Stimulated activated CD8-positive, alpha-beta memory T cell treated with anti-CD3 and anti-CD28 coated beads, Interleukin-7, amount 100 ng/mL, for 1 hour (primary cell): ENCODE data around the gene TBX5.
"Not testable (repeated sequence)": the region's sequence is repeated elsewhere in the genome, so short reads cannot be mapped to it uniquely, and the experiment has no call there.

ENCODE experiments used
- DNase-seq, 2 donors: peaks; one replicate each; pipeline ENCODE4 v3.0.0-alpha.2; 2020; ENCODE audit warnings: low read depth in 2 of 2

Gene TBX5

DNA sequence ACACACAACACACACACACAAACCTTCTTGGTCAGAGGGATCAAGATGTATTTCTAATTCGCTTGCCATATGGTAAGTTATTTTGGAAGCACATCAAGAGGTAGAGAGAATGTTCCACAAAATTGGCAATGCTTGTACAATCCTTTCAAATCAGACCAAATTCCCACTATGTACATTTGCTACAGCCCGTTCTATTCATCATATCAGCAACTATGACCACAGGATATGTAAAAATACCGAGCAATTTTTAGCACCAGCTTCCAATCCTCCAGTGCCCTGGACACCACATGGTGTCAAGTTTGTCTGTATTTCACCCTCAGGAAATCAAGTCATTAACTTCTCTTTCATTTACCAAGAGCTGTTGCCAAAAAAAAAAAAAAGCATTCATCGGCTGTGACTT, 21.2 kb downstream of the TBX5 start:
- no peak for DNase-seq

DNA sequence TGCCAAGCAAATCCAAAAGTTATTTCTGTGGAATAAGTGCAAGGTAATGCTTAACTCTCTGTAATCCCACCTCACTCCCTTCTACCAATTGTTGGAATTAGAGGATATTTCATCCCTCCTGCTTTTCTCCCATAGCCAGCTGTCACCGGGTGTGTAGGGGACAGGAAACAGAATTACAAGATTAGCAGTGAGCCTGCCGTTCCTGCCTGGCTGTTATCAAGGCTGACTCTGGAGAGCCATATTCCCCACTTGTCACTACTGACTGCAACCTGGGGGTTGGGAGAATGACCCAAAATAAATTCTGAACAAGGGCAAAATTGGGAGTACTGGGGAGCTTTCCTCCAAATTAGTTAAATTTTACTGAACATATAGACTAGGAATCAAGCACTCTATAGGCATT, 24.8 kb downstream of the TBX5 start:
- DNase-seq, result no peak

DNA sequence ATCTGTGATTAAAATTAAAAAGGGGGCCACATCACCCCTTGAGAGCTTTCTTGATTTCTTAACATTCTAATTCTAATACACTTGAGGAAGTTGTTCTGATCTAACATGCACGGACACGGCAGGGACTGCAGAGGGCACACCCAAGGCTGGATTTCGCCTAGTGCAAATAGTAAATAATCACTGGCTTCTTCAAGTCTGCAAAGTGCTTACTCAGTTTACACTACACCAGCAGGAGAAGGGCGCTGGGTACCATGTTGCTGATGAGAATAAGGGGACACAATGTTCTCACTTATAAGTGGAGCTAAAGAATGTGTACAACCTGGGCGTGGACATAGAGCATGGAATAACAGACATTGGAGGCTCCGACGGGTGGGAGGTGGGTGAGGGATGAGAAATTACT, 34.2 kb downstream of the TBX5 start:
- DNase-seq, result no peak

DNA sequence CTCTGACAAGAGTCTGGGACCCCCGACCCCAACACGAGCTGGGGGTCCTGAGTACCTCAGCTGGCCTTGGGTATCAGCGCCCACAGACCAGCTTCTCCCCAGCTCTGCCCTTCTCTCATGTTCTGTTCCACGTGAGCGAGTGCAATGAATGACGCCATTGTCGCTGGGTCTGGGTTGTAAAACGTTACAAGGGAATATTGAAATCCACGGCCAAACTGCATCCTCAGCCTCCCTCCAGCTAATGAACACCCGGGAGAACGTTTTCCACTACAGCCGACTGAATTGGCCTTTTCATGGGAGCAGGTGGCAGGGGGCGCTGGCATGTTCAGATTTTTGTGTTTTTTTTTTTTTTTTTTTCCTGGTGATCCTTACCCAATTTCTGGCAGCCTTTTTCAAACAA, 34.7 kb downstream of the TBX5 start:
- DNase-seq, result no peak

DNA sequence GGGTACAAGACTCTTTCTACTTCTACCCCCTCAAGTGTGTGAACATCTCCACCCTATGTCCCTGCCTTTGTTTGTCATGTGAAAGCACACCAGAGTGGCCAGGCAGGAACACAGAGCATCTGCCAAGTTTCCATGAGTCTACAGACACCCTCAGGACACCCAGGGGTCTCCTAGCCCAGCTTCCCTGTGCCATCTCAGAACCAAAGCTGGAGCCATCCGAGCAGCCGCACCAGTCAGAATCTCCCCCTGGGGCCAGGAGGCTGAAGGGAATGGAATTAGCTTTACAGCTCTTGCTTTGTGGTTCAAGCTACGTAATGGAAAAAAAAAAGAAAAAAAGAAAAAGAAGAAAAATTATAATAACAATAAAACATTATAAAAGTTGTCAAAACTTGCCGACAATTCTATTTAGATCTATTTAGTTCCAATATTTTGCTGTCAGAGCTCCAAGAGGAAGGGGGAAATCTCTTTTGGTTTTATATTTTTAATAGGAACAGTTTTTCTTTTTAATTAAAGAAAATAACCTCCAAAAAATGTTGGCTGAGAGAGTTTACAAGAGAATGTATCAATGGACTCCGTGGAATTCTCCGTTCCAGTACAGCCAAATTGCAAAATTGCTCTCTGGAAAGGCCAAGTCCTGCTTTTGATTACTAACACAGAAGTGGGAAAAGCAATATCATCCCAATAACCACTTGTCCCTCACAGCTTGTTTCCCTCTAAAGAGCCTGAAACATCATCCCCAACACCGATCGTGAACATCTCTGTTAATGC, 37.1 kb downstream of the TBX5 start:
- DNase-seq, result no peak

DNA sequence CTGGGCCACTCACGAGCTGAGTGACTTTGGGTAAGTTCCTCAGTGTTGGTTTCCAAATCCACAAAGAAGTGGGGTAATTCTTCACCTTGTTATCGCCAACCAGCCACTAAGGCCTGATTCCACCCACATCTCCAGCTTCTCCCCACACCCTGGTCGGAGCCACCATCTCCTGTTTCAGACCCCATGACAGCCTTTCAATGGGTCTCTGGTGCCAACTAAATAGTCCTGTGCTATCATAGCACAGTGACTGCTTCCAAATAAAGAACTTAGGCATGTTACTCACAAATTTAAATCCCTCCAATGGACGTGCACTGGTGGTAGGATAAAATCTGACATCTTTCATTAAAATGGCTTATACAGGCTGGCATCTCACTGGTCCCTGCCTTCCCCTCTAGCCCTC, 44.0 kb downstream of the TBX5 start:
- no peak for DNase-seq

DNA sequence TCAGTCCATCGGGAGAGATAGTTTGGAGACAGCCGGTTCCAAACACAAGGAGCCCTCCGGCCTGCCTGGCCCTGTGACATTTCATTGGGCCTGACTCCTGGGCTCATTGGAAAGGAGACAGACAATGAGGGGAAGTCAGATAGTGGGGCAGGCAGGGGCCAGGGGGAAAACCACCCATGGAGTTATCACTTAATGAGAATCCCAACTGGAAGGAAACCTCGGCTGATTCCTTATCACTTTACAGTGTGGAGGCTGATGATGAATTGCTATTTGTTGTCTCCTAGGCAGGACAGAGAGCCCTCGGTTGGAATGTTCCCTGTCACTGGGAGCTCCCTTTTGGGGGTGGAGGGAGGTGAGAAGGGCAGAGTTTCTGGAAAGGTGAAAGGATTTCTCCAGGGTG, 44.4 kb downstream of the TBX5 start:
- no peak for DNase-seq

DNA sequence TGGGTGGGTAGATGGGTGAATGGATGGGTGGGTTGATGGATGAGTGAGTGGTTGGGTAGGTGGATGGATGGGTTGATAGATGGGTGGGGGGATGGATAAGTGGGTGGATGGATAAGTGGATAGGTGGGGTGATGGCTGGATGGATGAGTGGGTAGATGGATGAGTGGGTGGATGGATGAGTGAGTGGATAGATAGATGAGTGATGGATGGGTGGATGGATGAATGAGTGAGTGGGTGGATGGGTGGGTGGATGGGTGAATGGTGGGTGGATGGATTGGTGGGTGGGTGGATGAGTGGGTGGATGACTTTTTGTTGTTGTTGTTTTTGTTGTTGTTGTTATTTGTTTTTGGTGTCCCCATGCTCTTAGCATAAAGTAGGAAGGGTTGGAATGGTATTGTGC, 45.5 kb downstream of the TBX5 start:
- DNase-seq, result no peak

DNA sequence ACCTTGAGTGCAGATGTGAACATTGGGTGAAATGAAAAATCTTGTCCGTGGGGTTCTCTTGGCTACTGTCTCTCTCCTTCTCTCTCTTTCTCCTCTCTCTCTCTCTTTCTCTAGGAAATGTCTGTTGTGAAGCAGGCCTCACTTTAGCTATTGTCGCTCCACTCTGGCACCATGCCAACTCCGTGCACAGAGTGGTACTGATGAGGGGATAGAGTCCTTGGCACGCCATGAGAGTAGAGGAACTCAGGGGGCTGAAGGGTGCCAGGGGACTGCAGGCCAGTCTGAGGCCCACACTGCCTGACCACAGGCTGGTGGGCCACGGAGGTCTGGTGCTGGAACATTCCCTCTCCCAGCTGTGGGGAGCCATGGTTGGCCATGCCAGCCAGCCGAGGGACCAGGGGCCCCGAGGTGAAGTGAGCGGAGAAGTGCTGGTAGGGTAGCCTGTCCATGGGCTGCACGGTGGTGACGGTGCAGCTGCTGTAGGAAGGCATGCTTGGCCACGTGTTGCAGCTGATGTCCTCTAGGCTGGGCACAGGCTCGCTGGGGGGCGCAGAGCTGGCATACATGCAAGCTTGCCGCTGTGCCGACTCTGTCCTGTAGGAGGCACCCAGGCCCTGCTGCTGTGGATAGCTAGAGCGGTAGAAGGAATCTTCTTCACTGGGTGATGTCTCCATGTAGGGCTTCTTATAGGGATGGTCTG, 50.4 kb downstream of the TBX5 start:
- no peak for DNase-seq

DNA sequence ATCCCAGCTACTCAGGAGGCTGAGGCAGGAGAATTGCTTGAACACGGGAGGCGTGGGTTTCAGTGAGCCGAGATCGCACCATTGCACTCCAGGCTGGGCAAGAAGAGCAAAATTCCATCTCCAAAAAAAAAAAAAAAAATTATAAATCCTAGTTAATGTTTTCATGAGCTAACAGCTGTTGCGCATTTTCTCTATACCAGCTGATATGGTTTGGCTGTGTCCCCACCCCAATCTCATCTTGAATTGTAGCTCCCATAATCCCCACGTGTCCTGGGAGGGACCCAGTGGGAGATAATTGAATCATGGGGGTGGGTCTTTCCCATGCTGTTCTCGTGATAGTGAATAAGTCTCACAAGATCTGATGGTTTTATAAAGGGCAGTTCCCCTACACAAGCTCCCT, 56.7 kb downstream of the TBX5 start:
- DNase-seq, result not testable (repeated sequence)

DNA sequence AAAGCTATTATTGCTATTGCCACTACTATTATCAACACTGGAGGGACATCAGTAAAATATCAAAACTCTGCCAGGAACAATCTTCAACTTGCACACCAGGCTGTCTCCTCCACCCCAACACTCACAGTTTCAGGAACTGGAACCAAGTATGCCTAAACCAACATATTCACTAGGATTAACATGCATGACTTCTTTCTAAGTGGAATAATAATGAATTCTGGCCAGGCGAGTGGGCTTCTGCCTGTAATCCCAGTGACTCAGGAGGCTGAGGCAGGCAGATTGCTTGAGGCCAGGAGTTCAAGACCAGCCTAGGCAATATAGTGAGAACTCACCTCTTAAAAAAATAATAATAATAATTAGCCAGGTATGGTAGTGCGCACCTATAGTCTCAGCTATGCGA, 58.1 kb downstream of the TBX5 start:
- no peak for DNase-seq

DNA sequence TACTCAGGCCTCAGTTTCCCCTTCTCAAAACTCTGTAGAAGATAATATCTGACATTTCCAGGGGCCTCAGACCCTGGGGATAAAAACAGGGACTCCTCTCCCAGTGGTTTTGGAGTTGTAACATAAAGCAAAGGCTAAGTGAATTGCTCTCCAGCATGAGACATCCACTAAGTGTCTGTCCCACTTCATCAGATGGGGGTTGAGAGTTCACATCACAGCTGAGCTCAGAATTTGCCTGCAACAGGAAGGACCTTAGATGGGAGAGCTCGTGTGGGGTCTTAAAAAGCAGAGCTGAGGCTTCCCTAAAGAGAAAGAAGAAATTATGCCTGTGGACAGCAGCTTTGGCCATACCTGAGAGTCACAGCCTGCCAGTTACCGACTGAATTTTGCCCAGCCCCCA, 61.1 kb downstream of the TBX5 start:
- no peak for DNase-seq

DNA sequence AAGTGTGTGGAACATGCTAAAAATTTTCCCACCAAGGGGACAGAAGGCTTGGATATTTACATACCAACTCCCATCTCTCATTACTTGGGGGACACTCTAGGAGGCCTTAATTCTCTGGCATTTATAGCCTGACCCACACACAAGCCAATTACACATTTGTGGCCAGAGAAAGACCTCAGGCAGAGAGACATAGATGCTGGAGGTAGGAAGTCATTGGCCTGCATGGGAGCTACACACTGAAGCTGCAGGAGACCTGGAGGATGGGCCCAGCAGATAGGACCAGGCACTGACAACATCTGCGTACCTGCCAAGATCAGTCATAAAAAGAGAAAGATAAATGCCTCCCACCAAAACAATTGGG, 61.7 kb downstream of the TBX5 start:
- no peak for DNase-seq

DNA sequence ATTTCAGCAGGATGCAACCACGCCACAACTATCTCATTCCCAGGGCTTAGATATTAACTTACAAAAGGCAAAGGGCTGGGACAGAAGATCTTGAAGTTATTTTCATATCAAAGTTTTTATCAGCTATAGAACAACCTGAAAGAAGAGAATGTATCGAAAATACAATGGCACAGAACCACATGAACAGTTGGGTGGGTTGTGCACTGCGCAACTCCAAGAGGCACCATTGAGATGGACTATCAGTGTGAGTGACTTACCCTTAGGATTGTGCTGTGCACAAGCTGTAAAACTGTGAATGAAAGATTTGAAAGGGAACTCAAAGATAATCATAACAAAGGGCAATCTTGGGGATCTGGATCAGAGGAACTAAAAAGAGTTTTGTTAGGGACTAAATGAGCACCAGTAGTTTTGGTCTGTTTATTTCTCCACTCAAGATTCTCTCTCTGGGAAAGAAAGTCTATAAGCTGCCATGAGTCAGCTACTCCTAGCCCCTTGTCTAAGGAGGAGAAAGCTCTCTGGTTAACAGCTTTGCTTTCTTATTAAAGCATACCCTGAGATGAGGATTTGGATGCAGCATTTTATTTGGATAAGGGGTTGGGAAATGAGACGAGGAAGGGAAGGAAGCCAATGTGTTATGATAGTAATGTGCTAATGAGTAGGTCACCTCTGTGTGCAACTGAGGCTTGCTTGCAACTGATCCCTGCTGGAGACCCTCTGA, 62.2 kb downstream of the TBX5 start:
- DNase-seq, result no peak

DNA sequence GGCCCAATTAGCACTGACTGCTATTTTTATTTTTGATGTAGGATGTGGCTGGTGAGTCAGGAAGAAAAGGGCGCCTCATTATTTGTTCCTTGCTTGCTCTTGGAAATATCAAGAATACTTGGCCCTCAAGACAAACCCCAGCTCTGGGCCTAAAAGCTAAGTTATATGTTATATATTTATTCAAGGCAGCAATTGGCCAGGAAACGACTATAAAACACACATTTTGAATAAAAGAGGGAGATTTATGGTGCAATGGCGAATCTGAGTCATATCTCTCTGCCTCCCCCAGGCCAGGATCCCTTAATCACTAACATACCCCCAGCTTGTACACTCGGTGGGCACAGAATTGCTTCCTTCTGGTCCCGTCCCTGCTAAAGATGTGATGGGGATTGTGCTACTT, 63.3 kb downstream of the TBX5 start:
- no peak for DNase-seq

DNA sequence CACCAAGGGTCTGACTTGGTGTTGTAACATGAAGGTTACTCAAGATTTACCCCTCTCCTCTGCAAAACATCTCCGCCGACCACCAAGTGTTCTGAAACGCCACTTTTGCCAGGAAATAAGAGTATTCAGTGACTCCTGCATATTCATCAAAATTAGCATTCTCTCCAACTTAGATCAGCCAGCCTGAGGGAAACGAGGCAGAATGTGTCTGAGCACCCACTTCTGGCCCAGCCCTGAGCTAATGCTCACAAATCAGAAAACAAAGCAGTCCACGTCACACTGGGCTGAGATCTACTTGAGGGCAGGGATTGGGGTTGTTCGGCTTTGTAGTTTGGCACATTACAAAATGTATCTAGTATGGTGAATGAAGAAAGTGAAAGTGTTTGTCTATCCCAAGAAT, 64.3 kb downstream of the TBX5 start:
- DNase-seq, result no peak

DNA sequence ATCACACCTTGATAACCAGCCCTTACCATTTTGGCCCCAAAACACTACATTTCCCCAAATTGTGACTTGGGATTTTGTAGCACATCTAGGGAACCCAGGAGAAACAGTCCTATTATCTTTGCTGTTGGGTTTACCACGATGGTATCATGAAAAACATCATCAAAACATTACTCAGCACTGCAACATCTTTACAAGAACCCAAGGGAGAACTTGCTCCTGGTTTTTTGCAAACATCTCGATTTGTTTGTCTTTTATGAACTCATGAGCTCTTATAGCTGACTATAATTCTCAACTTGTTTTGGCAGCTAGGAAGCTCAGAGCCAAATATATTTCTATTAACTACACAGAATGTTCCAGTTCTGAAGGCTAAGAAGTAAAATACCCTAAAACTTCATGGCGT, 65.7 kb downstream of the TBX5 start:
- DNase-seq, result no peak

DNA sequence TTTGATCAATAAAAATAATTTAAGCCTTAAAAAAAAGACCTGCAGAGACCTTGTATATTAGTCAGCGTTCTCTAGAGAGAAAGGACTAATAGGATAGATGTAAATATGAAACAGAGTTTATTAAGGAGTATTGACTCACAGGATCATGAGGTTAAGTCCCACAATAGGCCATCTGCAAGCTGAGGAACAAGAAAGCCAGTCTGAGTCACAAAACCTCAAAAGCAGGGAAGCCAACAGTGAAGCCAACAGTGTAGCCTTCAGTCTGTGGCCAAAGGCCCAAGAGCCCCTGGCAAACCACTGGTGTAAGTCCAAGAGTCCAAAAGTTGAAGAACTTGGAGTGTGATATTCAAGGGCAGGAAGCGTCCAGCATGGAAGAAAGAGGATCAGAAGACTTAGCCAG, 66.3 kb downstream of the TBX5 start:
- no peak for DNase-seq

DNA sequence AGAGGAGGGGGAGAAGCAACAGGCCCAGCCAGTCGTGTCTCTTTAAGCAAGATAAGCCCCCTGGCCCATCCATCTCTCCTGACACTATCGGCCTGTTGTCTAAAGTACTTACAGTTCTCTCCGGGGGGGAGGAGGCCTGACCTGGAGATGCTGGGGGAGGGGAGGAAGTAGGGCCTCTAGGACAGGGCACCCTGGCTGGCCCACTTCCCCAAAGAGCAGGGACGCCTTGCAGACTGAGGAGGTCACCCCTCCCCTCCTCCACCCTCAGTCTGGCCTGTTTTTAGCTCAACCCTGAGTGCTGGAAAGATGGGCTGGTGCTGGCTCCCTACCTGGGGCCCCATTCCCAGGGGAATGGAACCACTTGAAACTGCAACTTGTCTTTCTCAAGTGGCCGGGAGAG, 70.3 kb downstream of the TBX5 start:
- no peak for DNase-seq

DNA sequence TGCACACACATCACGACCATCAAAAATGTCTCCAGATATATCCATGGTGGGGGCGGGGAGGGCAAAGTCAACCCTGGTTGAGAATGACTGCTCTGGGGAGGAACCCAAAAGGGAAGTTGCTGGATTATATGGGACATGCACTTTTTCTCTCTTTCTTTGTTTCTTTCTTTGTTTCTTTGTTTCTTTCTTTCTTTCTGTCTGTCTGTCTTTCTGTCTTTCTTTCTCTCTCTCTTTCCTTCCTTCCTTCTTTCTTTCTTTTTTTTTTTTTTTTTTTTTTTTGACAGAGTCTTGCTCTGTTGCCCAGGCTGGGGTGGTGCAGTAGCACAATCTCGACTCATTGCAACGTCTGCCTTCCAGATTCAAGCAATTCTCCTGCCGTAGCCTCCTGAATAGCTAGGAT, 71.5 kb downstream of the TBX5 start:
- DNase-seq, result no peak

DNA sequence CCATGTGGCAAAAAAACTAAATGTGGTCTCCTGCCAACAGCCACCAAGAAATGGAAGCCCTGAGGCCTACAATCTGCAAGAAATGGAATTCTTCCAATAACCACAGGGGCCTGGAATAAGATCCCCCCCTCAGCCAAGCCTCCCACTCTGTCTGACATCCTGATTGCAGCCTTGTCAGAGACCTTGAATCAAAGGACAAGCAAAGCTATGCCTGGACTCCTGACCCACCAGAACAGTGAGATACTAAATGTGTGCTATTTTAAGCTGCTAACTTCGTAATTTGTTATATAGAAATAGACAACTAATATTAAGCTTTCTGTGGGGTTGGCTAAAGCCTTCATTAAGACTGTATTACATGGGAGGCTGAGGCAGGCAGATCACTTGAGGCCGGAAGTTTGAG, 77.7 kb downstream of the TBX5 start:
- no peak for DNase-seq

DNA sequence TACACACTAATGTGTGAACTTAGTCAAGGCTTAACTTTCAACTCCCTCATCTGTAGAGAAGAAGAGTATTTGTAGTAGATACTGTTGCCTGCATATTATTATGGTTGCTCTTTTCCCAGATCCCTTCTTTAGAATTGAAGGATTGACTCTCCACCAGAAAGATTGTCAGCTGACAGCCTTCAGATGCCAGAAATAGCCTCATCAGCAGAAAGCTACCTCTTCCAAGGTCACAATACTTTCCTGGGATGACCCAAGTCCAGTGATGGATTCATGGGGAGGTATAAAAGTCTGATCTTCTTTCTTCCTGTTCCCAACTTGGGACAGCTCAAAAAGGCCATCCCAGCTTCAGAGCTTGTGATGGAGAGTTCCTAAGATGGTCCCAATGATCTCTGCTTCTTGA, 78.2 kb downstream of the TBX5 start:
- no peak for DNase-seq

DNA sequence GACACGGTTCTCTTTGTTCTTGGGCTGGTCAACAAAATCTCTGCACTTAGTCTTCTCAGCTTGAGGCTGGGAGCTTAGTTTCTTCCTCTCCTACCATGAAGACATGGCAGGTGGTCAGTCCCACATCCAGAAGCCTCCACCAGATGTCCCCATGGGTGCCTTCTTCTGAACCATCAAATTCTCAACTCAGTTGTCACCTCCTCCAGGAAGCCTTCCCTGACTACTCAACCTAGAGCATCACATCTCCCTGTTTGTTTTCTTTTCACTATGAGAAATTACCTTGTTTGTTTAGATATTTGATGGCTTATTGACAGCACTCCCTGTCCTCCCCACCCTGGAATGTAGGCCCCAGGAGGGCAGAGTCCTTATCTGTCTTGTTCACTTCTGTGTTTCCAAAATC, 84.4 kb downstream of the TBX5 start:
- no peak for DNase-seq
